ENCODE data around the gene CNKSR3.

The CNKSR3 gene

GRCh38 chr6:154414021-154414813 is 96.3 kb downstream of the CNKSR3 start:
- no peak for DNase-seq (ENCODE audit: low read depth in 2 of 2)

- no peak for DNase-seq (ENCODE audit: low read depth in 2 of 2)
Observed at GRCh38 chr6:154412106-154412820, 98.2 kb downstream of the CNKSR3 start.

DNA sequence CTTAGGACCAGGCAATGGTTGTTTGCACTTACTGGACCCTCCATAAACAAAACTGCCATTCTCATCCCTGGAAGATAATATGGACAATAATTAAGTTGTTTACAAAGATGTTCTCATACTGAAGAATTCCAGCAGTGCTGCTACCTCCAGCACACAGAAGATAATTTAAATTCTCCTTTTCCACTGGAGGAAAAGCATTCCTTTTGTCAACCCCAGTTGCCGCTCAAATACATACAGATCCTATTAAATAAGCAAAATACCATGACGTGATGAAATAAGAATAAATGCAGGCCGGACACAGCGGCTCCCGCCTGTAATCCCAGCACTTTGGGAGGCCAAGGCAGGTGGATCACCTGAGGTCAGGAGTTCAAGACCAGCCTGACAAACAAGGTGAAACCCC is 99.4 kb downstream of the CNKSR3 start:
- DNase-seq (ENCODE audit: low read depth in 2 of 2): no peak

DNA sequence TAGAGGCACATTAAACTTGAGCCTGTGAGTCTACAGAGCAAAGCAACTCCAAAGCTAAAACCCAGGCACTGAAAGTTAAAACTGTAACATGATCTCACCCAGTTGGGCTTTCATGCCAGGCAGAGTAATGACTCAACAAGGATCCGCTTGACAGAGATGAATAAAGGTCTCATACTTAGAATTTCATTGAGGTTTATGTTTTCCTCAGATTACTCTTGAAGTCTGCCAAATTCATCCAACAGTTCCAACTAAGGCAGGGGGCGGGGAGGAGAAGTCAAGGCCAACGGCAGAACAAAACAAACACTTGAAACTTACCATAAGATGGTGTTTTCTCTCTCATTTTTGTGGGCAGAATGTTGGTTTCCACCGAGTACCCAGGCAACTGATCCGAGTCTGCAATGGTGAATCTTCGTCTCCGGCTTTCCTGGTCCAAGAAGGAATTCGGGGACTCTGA is 99.8 kb downstream of the CNKSR3 start:
- DNase-seq (ENCODE audit: low read depth in 2 of 2): no peak

- DNase-seq (ENCODE audit: low read depth in 2 of 2): no peak
Observed at GRCh38 chr6:154408891-154409500, 101.5 kb downstream of the CNKSR3 start.

- no peak for DNase-seq (ENCODE audit: low read depth in 2 of 2)
Observed at GRCh38 chr6:154407440-154407839, 103.0 kb downstream of the CNKSR3 start.

- no peak for DNase-seq (ENCODE audit: low read depth in 2 of 2)
Observed at GRCh38 chr6:154406869-154407268, 103.6 kb downstream of the CNKSR3 start.

DNA sequence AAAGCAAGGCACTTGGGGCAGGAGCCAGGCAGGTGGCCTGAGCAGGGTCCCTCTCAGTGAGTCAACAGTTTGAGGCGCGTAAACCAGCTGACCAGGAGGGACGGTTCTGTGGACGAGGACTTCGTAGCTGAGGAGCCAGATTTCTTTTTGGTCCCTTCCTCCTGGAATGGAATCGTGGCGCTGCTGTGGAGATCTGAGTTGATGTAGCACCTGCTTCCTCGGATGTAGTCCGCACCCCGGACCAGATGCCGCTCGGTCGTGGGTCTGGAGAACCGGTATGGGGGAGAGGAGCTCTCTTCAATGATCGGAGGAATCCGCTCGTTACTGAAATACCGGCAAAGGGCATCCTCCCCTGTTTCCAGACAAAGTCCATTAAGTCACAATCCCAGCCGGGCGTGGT is 104.2 kb downstream of the CNKSR3 start:
- no peak for DNase-seq (ENCODE audit: low read depth in 2 of 2)

- DNase-seq (ENCODE audit: low read depth in 2 of 2): no peak
Observed at GRCh38 chr6:154404791-154405400, 105.6 kb downstream of the CNKSR3 start.

GRCh38 chr6:154403788-154404187 is 106.7 kb downstream of the CNKSR3 start:
- no peak for DNase-seq (ENCODE audit: low read depth in 2 of 2)

DNA sequence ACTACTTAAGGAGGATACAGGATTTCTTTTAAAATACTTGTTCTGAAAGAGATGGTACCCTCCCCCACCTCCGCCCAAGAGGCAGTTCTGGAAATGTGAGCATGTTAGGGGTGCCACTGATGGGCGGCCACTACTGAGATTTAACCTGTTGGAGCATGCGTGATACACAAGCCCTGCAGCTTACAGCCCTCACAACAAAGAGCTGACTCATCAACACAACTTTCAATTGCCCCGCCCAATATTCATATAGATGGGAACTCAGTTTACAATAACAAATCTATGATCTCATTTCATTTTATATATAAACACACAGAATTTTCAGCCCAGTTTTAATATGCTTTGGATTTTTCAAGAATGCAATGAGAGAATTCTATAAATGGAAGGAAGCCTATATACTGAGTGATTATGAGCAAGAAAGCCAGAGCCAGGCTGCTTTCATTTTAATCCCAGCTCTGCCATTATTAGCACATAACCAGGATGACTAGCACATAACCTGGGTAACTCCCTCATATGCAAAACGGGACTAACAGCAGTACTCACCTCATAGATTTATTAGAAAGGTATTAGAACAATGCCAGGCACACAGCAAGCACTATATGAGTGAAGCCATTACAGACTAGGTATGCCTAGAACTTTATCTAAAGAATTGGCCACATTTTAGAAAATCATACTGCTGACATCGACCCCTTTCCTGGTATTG is 108.3 kb downstream of the CNKSR3 start:
- DNase-seq (ENCODE audit: low read depth in 2 of 2): no peak

DNA sequence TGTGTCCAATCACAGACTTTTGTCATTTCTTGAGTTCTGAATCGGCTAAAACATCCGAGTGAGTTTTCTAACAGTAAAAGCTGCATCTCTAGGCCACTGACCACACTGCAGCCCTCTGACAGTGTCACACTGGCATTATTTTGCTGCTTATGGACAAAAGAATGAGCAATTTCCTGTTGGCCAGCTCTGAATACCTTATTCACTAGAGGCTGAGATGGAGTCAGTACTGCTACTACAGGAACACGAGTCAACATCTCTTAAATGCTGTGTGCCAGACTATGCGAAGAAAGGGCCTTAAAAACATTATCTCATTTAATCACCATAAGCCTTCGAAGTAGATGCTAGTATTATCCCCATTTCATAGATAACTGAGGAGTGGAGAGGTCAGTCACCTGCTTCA is 111.4 kb downstream of the CNKSR3 start:
- no peak for DNase-seq (ENCODE audit: low read depth in 2 of 2)

DNA sequence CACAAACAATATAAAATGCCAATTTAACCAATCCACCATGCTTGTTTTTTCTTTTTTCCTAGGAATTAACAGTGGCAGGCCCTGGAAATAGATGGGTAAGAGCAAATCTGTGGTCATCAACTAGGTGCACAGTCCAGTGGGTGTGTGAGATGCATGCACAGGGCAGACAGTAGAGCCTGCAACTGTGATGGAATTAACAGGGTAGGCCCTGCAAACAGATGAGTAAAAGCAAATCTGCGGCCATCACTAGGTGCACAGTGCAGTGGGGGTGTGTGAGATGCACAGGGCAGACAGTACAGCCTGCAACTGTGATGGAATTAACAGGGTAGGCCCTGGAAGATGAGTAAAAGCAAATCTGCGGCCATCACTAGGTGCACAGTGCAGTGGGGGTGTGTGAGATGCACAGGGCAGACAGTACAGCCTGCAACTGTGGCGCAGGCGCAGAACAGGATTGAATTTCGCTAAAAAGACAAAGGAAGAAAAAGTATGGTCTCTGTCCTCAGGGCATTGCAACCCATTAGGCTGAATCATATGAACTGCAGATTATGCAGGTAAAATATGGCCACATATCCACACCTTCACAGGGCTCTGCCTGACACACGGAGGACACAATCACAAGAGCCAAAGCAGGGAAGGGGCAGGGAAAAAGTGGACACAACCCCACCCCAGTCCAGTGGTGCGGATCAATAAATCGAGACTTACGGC is 112.8 kb downstream of the CNKSR3 start:
- DNase-seq (ENCODE audit: low read depth in 2 of 2): no peak

DNA sequence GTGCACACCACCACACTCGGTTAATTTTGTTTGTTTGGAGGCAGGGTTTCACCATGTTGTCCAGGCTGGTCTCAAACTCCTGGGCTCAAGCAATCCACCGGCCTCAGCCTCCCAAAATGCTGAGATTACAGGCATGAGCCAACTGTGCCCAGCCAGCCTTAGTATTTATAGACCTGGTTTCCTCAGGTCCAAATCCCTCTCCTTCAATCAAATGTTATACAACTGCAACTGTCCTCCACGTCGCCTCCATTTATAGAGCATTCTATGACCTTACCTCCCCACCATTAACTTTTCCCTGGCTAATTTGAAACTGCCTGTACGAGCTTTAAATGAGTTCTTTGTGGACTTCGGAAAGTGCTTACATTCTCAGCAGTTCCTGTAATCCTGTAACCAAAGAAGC is 114.6 kb downstream of the CNKSR3 start:
- DNase-seq (ENCODE audit: low read depth in 2 of 2): no peak

- no peak for DNase-seq (ENCODE audit: low read depth in 2 of 2)
Observed at GRCh38 chr6:154395316-154395715, 115.2 kb downstream of the CNKSR3 start.

DNA sequence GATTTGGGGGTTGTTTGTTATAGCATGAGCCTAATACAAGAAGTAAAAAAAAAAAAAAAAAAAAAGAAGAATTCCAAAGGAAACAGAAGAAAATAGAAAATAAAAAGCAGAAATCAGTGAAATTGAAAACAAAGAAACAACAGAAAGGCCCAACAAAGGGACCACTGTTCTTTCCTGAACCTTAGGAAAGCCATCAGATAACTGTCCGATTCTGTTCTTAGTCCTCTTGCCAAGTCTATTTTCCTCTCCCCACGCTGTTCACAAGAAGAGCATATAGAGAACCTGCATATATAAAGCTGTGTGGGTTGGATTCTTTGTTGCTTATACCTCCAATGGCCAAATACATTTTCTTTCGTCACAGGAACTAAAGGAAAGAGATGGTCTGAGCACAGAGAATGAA is 115.9 kb downstream of the CNKSR3 start:
- DNase-seq (ENCODE audit: low read depth in 2 of 2): no peak

GRCh38 chr6:154390034-154390433 is 120.5 kb downstream of the CNKSR3 start:
- DNase-seq (ENCODE audit: low read depth in 2 of 2): no peak

DNA sequence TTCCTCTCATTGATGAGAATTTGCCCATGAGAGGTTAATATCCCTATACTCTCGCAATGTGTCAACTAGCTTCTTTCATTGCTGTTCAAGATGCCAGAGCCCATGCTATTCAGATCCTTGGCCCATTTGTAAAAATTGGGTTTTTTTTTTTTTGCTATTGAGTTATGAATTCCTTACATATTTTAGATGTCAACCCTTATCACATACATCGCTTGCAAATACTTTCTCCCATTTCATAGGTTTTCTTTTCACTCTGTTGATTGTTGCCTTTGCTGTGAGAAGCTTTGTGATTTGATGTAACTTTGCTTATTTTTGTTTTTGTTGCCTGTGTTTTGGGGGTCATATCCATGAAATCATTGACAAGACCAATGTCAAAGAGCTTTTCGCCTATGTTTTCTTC is 121.7 kb downstream of the CNKSR3 start:
- no peak for DNase-seq (ENCODE audit: low read depth in 2 of 2)

DNA sequence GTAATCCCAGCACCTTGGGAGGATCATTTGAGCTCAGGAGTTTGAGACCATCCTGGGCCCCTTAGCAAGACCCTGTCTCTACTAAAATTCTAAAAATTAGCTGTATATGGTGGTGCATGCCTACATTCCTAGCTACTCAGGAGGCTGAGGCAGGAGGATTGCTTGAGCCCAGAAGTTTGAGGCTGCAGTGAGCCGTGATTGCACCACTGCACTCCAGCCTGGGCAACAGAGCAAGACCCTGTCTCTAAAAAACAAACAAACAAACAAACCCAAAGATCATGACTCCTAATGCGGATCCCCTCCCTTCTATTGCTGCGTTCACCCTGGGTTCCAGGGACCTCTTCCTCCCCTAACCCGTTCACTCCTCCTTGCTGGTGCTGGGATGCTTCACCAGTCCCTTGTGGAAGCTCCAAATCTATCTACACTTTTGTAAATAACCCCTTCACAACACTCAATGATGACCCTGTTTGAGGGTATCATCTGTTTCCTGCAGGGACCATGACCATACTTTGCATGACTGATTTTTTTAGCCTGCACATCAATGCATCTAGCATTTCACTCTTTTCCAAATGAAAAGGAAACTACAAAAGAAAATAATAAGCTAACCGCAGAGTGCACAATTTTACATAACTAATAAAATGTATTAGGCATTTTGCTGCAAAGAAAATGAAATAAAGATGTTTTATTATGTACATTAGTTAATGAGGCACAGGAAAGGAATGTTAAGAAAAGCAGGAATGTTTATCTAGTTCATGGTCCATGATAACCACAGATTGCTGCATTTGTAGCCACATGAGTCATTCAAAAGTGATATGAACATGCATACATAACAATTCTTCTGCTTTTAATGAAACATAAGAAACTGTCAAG is 123.4 kb downstream of the CNKSR3 start:
- DNase-seq (ENCODE audit: low read depth in 2 of 2): no peak

- no peak for DNase-seq (ENCODE audit: low read depth in 2 of 2)
Observed at GRCh38 chr6:154384191-154384590, 126.3 kb downstream of the CNKSR3 start.

Measured in stimulated activated CD8-positive, alpha-beta memory T cell treated with anti-CD3 and anti-CD28 coated beads, Interleukin-15, amount 100 ng/mL, for 4 hours (primary cell).